B cell (primary cell): Measurements from ENCODE around the gene RCN1. TPM values are rescaled to one million over a fixed set of nuclear protein-coding genes. Genes with fewer than 3 reads are reported as not detected.

Experiments used
- ATAC-seq: fragments of 200-7000 bp; cut with Tn5 transposase; one replicate; pipeline ENCODE4 v1.10.0; 2021; ENCODE audit warnings: low read depth, mild to moderate bottlenecking, moderate number of reproducible peaks, moderate library complexity
- CTCF ChIA-PET: fragments of 350-600 bp; sonication (Branson Sonifier 250); formaldehyde crosslinking; loops from one replicate; lab custom pipeline; 2021; ENCODE audit warnings: antibody characterized with exemption, inconsistent platforms; lab: Charles Lee
- POLR2A ChIA-PET: fragments of 350-600 bp; sonication (Branson Sonifier 250); formaldehyde crosslinking; loops from one replicate; lab custom pipeline; 2021; ENCODE audit warnings: antibody characterized with exemption; lab: Charles Lee
- DNase-seq: peaks from one replicate; pipeline ENCODE4 v3.0.0; 2013
- H2AFZ ChIP-seq: 2 replicates; pipeline ENCODE4 v1.6.1; 2012; ENCODE audit warnings: mild to moderate bottlenecking, low read depth, low read length; ENCODE audit not compliant: insufficient read depth, poor library complexity, severe bottlenecking
- H3K27ac ChIP-seq, 2 donors: 1 replicate in 1 of 2; 2 replicates in 1 of 2; pipeline ENCODE4 v1.5.1; 2012 to 2013; ENCODE audit warnings: low read length in 2 of 2, mild to moderate bottlenecking in 2 of 2, moderate library complexity in 1 of 2
- H3K27me3 ChIP-seq, 4 experiments: fragments of 200-600 bp in 1 of 4; sonication (generic) in 1 of 4; replicated peaks in 1 of 4; 1 replicate in 2 of 4; 2 replicates in 2 of 4; pipeline versions ENCODE4 v1.6.1 to v1.7.0; 2013 to 2016; ENCODE audit warnings: low read length in 3 of 4, mild to moderate bottlenecking in 2 of 4, mixed read lengths in 1 of 4, moderate library complexity in 1 of 4; ENCODE audit not compliant: insufficient read depth in 4 of 4, control insufficient read depth in 3 of 4; ENCODE audit errors: control extremely low read depth in 1 of 4
- H3K36me3 ChIP-seq, 2 experiments: replicated peaks in 1 of 2; 1 replicate in 1 of 2; 2 replicates in 1 of 2; pipeline versions ENCODE4 v1.6.1 to v1.7.1; 2013; ENCODE audit warnings: low read length in 1 of 2; ENCODE audit not compliant: insufficient read depth in 2 of 2, control insufficient read depth in 1 of 2; ENCODE audit errors: control extremely low read depth in 1 of 2, extremely low read depth in 1 of 2
- H3K4me1 ChIP-seq, 2 donors: fragments of 200-600 bp in 1 of 2; sonication (generic) in 1 of 2; 1 replicate in 1 of 2; 2 replicates in 1 of 2; pipeline versions ENCODE4 v1.5.1 to v1.6.1; 2013 to 2017; ENCODE audit warnings: low read length in 2 of 2; ENCODE audit not compliant: control insufficient read depth in 2 of 2, insufficient read depth in 2 of 2
- H3K4me2 ChIP-seq: replicated peaks from 2 replicates; pipeline ENCODE3; 2012; ENCODE audit warnings: mild to moderate bottlenecking, low read depth, low read length; ENCODE audit not compliant: poor library complexity, severe bottlenecking
- H3K4me3 ChIP-seq, 5 experiments: fragments of 200-600 bp in 1 of 5; sonication (generic) in 1 of 5; 1 replicate in 3 of 5; 2 replicates in 2 of 5; pipeline versions ENCODE4 v1.5.1 to v1.7.0; 2011 to 2016; ENCODE audit warnings: low read length in 4 of 5, mild to moderate bottlenecking in 4 of 5, low read depth in 2 of 5, control low read depth in 1 of 5, moderate library complexity in 1 of 5; ENCODE audit not compliant: insufficient read depth in 1 of 5; ENCODE audit errors: control extremely low read depth in 1 of 5, extremely low read depth in 1 of 5
- H3K79me2 ChIP-seq: fragments of 200-600 bp; sonication (generic); one replicate; pipeline ENCODE4 v1.6.0; 2016; ENCODE audit warnings: low read length; ENCODE audit not compliant: control insufficient read depth, insufficient read depth
- H3K9ac ChIP-seq: fragments of 200-600 bp; sonication (generic); 2 replicates; pipeline ENCODE4 v1.6.1; 2017; ENCODE audit warnings: mild to moderate bottlenecking, low read length, moderate library complexity
- H3K9me3 ChIP-seq, 3 donors: one replicate each; pipeline versions ENCODE4 v1.6.1 to v1.7.1; 2013; ENCODE audit warnings: low read length in 2 of 3; ENCODE audit not compliant: control insufficient read depth in 2 of 3, insufficient read depth in 1 of 3; ENCODE audit errors: control extremely low read depth in 1 of 3
- H4K20me1 ChIP-seq: 2 replicates; pipeline ENCODE4 v1.6.0; 2012; ENCODE audit warnings: mild to moderate bottlenecking, low read length; ENCODE audit not compliant: insufficient read depth, control insufficient read depth, poor library complexity, severe bottlenecking
- H3K27ac Mint-ChIP-seq: one replicate; pipeline ENCODE4 v1.8.0; 2021; ENCODE audit warnings: mixed read lengths
- H3K27me3 Mint-ChIP-seq: one replicate; pipeline ENCODE4 v1.8.0; 2021; ENCODE audit warnings: mixed read lengths
- H3K4me1 Mint-ChIP-seq: one replicate; pipeline ENCODE4 v1.8.0; 2021; ENCODE audit warnings: mixed read lengths
- H3K4me3 Mint-ChIP-seq: one replicate; pipeline ENCODE4 v1.8.0; 2021; ENCODE audit warnings: mixed read lengths
- H3K9me3 Mint-ChIP-seq: one replicate; pipeline ENCODE4 v1.8.0; 2022; ENCODE audit warnings: mixed read lengths; ENCODE audit not compliant: insufficient read depth
- CTCF ChIP-seq: fragments of 200-600 bp; IDR thresholded peaks from one replicate; pipeline ENCODE4 v1.8.0; 2022; ENCODE audit warnings: antibody characterized with exemption, mild to moderate bottlenecking
- EZH2 ChIP-seq: IDR thresholded peaks from 2 replicates; pipeline ENCODE4 v1.6.1; 2012; ENCODE audit warnings: borderline replicate concordance, low read depth, mild to moderate bottlenecking, moderate library complexity, low read length; ENCODE audit not compliant: insufficient read depth, poor library complexity, severe bottlenecking
- WGBS: methylation state at CpG from one replicate; pipeline ENCODE4 v1.1.5; 2013; ENCODE audit warnings: missing lambda C conversion rate; ENCODE audit not compliant: insufficient coverage; 5-methylcytosine and 5-hydroxymethylcytosine counted together
- intact Hi-C: fragments of 100-400 bp; cut with micrococcal nuclease; formaldehyde crosslinking; loops from one replicate; pipeline ENCODE4 v1.10.0; 2022
- polyA plus RNA-seq: library from polyadenylated mRNA; depleted of rRNA; stranded (reverse); fragments of >200 nt; gene quantifications from 2 replicates; pipeline ENCODE4 v1.2.3, GENCODE V29; 2012
- total RNA-seq, 2 donors: library from RNA; stranded (reverse); fragments of 120-200 nt in 1 of 2; gene quantifications; 1 replicate in 1 of 2; 2 replicates in 1 of 2; pipeline versions ENCODE4 v1.2.3 to v1.2.4, GENCODE V29; 2013 to 2022

RCN1 gene
- total and polyA plus RNA-seq, 2 donors (not counting 1 experiment from before 2014, with no cell fraction given): 2.6 to 3.8 TPM

DNA sequence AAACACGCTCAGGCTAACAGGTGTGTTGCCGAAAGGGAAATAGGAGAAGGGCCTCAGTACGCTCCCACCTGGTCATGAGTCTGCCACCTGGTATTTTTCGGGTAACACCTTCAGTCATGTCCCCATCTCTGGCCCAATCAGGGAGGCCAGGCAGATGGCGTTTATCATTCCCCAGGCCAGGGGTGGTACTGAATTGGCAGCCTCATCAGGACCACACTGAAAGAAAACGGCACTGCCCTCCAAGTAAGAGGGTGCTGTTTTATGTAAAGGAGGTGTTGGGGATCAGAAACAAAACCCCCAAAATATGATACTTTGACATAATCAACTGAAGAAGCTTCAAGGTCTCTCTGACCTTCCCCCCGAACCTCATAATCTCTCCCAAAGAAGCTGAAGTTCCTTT is 58.9 kb downstream of the RCN1 start:
- TF ChIP-seq CTCF (no peak), EZH2 (no peak)

DNA sequence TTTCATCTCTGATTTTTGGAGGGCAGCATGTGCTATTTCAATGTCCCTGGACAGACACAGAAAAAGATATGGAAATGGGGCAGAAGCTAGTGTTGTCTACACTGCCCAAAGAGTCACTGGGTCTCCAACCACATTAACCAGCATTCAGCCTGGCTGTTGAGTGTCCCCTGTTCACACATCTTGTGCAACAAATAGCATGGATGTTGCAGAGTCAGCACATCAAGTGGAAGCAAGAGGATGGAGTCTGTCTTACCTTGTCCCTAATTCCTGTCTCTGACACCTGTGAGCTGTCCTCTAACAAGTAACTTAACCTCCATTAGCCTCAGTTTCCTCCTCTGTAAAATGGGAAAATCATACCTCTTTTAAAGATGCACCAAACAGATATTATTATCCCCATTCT is 60.2 kb downstream of the RCN1 start:
- CTCF ChIA-PET: no interaction called here
- DNase-seq (no peak), ATAC-seq (no peak)
- Histone ChIP-seq H3K27ac (no peak overlapping the region), H3K4me3 (no peak overlapping the region), H3K27me3 (peaks cover 0 to 8% (median 2%) of the 10 kb centered on the region in 4 experiments), H3K36me3 (no peaks in the 10 kb centered on the region), H2AFZ (no peak overlapping the region), H4K20me1 (no peaks in the 10 kb centered on the region), H3K9ac (no peak overlapping the region), H3K4me1 (no peaks in the 10 kb centered on the region), H3K4me2 (no peak overlapping the region), H3K9me3 (no peaks in the 10 kb centered on the region), H3K79me2 (no peaks in the 10 kb centered on the region)
- H3K4me1 Mint-ChIP-seq: no peaks in the 10 kb centered on the region
- no peak overlapping the region for H3K4me3 Mint-ChIP-seq
- H3K9me3 Mint-ChIP-seq: no peaks in the 10 kb centered on the region
- POLR2A ChIA-PET: no interaction called here
- TF ChIP-seq EZH2 (no peak), CTCF (no peak)
- H3K27ac Mint-ChIP-seq: no peak overlapping the region
- intact Hi-C loops: no loop called here
- peaks cover 29% of the 10 kb centered on the region for H3K27me3 Mint-ChIP-seq

More for the DNA sequence above, 58.9 kb downstream of the RCN1 start:
- Mint-ChIP-seq H3K27ac (no peak overlapping the region), H3K4me3 (no peak overlapping the region), H3K4me1 (no peaks in the 10 kb centered on the region), H3K9me3 (no peaks in the 10 kb centered on the region), H3K27me3 (peaks cover 26% of the 10 kb centered on the region)
- H3K4me2 ChIP-seq: no peak overlapping the region
- H3K4me1 ChIP-seq: no peaks in the 10 kb centered on the region
- CTCF ChIA-PET: interaction anchor here (1.0 kb wide), 1 partner anchor 26 kb away, joined by 6 read pairs; no protein-coding TSS in a partner anchor
- 97% methylated on average over 5 of the region's 7 CpGs for WGBS
- no peak overlapping the region for H2AFZ ChIP-seq
- POLR2A ChIA-PET: no interaction called here
- H3K27me3 ChIP-seq: peaks cover 0 to 8% (median 2%) of the 10 kb centered on the region in 4 experiments
- ATAC-seq (no peak), DNase-seq (no peak)
- H3K27ac ChIP-seq: no peak overlapping the region
- H3K9ac ChIP-seq: no peak overlapping the region
- no peaks in the 10 kb centered on the region for H3K9me3 ChIP-seq
- H4K20me1 ChIP-seq: no peaks in the 10 kb centered on the region
- H3K79me2 ChIP-seq: no peaks in the 10 kb centered on the region
- no peak overlapping the region for H3K4me3 ChIP-seq
- H3K36me3 ChIP-seq: no peaks in the 10 kb centered on the region
- intact Hi-C loops: no loop called here
